HG02973 (cell line): Measurements from ENCODE around the gene JAK1.
"Not testable (repeated sequence)": the region's sequence is repeated elsewhere in the genome, so short reads cannot be mapped to it uniquely, and the experiment has no call there.

Experiments used
- ATAC-seq: cut with Tn5 transposase; IDR thresholded peaks from one replicate; pipeline ENCODE4 v1.9.1; 2021; ENCODE audit warnings: moderate library complexity; ENCODE audit not compliant: unreplicated experiment

JAK1 gene

GRCh38 chr1:64950284-64950809 lies 16.0 kb downstream of the JAK1 start:
- ATAC-seq = no peak

- ATAC-seq = peak; percentile 48
Observed at GRCh38 chr1:64948905-64949833, 17.2 kb downstream of the JAK1 start.

GRCh38 chr1:64948216-64948615 lies 18.1 kb downstream of the JAK1 start:
- ATAC-seq = no peak

DNA sequence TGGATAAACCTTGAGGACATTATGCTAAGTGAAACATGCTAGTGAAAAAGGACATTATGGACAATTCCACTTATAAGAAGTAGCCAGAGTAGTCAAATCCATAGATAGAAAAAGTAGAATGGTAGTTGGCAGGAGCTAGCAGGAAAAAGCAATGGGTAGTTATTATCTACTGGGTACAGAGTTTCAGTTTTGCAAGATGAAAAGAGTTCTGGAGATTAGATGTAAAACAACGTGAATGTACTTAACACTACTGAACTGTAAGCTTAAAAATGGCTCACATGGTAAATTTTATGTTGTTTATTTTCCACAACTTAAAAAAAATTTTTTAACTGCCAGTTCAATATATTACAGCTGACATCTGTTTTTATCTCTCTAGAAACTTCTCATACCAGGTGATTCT lies 19.4 kb downstream of the JAK1 start:
- no peak for ATAC-seq

DNA sequence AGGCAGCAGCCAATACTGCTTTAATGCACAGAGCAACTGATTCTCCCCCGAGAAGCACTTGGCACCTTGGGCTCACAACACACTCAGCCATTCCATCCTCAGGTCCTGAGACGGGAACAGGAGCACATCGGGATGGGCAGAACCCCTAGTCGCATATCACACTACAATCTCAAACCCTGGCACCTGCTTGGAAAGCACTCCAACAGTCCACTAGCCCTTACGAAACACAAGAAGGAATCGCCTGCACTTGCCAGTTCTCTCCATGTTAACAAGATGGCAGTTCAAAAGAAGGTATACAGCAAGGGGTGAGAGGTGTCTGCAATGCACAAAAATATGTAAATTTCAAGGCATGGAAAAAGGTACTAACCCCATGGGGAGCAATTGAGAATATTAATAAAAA lies 21.4 kb downstream of the JAK1 start:
- ATAC-seq = no peak

- ATAC-seq = no peak
Observed at GRCh38 chr1:64942675-64943074, 23.7 kb downstream of the JAK1 start.

DNA sequence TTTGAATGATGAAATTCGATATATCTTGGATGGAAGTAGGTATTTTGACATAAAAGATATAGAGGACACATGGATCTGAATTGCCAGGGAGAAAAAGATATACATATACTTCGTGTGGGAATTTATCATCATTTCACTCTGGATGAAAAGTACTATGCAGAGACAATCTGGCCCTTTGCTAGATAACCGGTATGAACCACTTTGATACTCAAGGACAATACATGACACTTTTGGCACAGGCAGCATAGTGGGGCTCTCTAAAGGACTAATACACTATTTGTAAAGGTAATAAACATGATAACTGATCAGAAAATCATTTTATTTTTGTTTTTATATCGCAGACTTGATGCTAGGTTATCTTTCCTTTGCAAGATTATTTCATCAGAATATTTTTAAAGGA lies 24.2 kb downstream of the JAK1 start:
- no peak for ATAC-seq

DNA sequence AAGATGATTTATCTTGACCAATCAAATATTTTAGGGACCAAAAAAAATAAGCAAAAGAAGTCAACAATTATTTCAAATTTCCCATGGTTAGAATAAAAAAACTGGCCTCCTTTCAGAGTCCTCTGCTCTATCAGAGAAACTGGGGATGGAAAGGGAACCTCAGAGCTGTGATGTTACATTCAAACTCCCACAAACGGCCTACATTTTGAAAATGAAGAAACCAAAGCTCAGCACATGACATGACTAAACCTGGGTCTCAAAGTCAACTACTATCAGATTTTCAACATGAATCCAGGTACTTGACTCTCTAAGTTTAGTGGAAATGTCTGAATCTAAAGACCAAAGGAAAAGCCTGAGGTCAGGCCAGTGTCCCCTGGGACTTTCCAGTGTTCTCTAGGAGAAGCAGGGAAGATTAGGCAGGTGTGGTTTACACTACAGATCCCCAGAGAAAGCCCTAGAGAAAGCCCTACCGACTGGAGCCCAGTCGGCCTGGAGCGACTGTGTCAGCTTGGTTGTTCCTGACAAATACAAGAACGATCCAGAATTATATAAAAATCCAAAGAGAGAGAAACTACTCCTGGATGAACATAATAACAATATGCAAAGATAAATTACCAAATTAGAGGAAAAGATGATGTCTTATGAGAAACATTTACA lies 24.8 kb downstream of the JAK1 start:
- ATAC-seq = no peak

- peak; percentile 54 for ATAC-seq
Observed at GRCh38 chr1:64940025-64940424, 26.3 kb downstream of the JAK1 start.

- no peak for ATAC-seq
Observed at GRCh38 chr1:64938991-64939390, 27.4 kb downstream of the JAK1 start.

DNA sequence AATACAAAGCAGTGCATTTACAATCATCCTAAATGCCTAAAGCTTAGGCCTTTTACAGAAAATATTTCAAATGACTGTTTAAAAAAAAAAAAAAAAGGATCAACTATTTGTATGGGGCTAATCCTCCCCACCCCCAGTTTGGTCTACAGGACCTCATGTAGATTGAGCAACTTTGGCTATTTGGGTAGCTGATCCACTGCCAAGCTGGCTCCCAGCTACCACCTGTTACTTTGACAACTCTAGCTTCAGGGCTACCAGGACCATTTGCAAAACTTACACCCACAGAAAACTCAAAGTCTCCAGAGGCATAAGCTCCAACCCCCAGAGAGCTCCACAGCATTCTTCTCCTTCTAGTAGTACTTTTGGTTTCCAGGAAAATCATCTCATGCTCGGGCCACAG lies 29.4 kb downstream of the JAK1 start:
- no peak for ATAC-seq

DNA sequence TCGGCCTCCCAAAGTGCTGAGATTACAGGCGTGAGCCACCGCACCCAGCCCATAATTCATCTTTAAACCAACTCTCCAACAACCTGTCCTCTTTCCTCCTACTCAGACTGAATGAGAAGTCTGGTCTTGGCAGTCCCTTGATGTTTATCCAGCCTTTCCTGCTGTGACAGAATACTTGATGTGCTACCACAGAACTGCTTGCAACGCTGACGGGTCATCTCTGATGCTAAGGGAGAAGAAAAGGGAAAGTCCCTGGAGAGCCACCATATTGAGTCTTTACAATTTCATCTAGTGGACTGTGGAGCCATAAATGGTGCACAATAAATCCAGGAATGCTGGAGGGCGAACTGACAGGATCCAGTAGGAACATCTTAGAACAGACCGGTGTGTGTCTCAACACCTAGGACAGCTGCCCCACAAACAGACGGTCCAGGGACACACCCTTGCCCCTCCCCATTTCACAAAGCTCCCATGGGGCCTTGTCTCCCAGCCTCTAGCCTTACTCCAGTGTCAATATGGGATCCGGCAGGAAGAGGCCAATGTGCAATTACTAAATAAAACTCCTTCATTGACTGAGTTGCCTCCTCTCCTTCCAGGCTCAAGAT lies 30.7 kb downstream of the JAK1 start:
- no peak for ATAC-seq

DNA sequence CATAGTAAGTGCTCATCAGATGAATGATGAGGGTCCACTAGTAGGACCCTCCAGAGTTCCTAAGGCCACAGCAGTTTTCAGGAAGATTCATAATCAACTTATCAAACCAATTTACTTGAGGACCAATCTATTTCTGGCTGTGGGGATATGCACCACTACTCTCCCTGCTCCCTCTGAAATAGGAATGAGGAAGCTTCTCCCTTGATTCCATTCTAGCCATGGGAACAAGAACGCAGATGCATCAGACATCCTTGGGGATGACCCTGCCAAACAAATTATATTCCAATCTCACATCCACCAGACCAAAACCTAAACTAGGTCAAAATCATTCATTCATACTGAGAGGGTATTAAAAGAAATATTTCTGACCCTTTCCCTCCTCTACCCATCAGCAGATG lies 31.5 kb downstream of the JAK1 start:
- no peak for ATAC-seq

DNA sequence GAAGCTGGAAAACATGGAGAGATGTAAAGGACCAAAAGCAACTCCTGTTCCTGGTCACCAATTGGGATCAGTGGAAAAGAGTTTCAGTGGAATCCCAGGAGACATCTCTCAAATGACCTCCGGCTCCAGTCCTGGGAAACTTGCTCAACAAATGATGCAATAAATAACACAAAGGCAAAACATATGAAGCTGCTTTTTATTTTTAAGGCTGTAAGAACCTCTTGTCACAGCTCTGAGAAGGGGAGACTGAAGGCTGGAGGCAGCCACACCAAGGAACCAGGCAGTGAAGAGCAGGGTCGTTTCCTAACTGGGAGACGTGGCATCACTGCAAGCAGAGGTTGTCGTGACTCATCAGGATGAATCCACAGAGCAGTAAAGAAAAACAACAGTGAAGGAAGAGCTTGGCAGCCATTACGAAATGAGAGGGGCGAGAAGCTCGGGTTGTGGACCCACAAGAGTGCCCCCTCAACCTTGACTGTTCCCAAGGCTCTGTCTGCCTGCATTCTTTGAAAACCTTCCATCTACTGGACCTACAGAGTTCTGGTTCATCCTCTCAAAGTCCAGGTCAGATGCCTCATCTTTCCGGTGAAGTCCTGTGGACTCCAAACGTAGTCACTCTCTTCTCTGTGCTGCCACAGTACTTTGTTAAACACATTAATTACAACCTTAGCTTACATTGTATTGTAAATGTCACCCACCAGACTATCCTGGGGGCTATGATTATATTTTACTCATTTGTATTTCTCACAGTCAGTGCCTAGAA lies 32.1 kb downstream of the JAK1 start:
- ATAC-seq = no peak

GRCh38 chr1:64933296-64934070 lies 32.9 kb downstream of the JAK1 start:
- no peak for ATAC-seq

GRCh38 chr1:64932962-64933295 lies 33.4 kb downstream of the JAK1 start:
- ATAC-seq = no peak

DNA sequence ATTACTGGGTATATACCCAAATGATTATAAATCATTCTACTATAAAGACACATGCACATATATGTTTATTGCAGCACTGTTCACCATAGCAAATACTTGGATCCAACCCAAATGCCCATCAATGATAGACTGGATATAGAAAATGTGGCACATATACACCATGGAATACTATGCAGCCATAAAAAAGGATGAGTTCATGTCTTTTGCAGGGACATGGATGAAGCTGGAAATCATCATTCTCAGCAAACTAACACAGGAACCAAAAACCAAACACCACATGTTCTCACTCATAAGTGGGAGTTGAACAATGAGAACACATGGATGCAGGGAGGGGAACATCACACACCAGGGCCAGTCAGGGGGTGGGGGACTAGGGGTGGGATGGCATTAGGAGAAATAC lies 35.7 kb downstream of the JAK1 start:
- ATAC-seq = not testable (repeated sequence)

DNA sequence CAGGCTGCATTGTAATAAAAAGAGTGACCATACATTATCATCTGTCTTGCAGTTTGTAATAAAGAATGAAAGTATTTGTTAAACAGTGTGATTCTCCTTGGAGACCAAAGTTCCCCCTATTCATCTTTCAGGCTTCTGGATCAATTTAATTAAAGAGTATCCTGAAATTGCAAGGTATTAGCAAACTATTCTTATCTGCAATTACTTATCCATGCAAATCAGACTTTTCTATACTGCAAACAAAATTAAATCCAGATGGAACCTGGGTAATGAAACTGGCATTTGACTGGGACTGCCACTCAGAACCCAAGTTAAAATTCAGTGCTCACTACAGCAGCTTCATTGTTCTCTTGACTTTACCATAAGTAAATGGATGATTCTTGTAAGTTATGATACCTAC lies 37.1 kb downstream of the JAK1 start:
- no peak for ATAC-seq

DNA sequence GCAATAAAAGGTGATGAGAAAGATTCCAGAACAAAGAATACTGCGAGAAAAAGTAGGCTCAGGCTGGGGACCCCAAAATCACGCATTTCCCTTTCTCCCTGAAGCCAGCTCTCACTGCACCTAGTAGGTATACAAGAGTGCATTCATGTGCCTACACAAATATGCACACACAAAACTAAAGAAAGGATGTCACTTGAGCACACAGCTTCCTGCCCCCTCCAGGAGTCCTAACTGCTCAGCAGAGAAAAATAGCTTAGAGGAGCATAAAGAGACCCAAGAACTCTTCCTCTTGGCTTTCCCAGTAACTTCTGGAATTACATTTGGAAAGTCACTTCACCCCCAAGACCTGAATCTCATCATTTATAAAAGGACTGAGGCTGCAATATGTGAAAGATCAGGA lies 38.0 kb downstream of the JAK1 start:
- no peak for ATAC-seq

DNA sequence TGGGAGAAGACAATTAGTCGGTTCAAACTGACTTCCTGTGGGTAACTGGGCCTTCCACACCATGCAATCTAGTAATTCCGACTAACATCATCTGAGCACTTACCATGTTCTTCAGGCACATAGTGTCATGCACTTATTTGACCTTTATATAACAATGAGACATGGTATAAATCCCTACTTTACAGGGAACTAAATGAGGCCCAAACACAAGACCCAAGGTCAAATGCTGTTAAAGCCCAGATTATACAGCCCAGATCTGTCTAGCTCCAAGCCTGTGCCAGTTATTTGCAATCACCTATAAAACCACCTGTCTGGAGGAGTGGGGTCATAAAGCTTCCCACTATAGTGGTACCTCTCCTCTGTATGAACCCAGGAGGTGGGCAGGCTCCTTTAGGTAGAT lies 40.8 kb downstream of the JAK1 start:
- no peak for ATAC-seq
